ENCODE data around the gene TTC21B.
"Not testable (repeated sequence)": the region's sequence is repeated elsewhere in the genome, so short reads cannot be mapped to it uniquely, and the experiment has no call there.

The TTC21B gene

DNA sequence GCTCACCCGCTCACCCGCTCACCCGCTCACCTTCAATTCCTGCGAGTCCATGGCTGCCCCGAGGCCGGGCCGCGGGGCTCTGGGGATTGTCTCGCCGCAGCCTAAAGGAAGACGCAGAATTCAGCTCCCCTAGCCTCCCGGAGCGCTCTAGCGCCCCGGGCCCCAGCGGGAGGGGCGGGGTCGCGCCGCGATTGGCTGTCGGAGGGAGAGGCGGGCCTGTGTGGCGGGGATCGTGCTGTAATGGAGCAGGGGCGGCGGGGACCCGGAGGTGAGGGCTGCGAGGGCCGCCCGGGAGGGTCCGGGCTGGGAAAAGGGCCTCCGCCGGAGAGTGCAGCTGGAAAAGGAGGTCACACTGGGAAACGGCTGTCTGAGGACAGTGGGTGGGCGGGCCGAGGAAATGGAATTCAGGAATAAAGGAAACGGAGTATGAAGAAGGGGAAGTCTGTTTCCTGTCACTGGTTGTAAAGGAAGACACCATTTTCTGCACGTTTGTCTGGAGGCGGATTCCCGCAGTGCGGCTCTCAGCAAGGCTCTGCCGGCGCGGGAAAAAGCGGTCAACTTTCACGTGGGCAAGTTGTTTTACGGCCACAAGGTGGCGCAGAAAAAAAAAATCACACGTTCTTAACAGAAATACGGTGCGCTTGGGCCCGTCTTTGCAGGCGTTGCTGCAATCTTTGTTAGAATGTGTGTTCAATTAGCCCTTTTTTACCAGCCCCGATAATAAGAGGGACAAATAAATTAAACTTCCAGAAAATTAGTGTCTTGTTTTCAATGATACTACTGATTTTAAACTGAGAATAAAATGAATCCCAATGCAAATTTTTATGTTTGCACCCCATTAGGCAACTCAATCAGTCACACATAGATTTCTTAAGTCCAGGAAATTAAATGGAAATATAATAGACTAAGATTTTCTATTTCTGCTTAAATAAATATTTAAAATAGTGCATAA is at the start of gene TTC21B:
Gene TTC21B, minus strand, starts transcription at position 122 of the 952 bp plus-strand sequence. Its CDS starts 71 bp downstream, at position 51.
- DNase-seq, result peak; percentile 77

- no peak for DNase-seq
Observed at GRCh38 chr2:166000401-166000800, 46.8 kb upstream of the TTC21B start.

- no peak for DNase-seq
Observed at GRCh38 chr2:165990846-165991245, 37.3 kb upstream of the TTC21B start.

DNA sequence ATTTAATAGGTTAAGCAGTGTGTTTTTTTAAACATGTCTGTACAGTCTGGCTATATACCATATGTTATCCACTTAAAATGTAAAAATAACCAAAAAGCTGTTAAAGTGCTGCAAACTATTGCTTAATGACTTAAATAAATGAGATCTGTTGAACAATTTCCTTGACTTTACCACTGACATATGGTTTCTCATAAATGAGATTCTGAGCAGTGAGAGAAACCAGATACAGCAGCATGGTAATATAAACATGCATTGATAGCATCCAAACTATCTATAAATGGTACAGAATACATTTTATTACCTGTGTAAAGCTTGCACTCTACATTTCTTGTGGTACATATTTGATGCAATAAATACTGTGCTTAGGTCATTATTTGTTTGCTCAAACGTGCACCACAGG is 36.3 kb upstream of the TTC21B start:
- DNase-seq, result no peak

DNA sequence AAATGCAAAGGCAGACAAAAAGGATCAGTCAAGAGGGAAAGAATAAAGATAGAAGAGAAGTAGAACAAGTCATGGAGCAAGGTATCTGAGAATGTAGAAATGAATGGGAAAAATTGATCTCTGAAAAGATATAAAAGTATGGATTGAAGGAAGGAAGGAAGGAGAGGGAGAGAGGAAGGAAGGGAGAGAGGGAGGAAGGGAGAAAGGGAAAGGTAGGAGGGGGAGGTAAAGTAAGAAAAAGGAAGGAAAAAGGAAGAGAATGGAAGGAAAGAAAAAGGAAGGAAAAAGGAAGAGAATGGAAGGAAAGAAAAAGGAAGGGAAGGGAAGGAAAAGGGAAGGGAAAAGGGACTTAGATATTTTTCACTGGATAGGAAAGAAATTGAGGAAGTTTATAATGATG is 31.5 kb upstream of the TTC21B start:
- DNase-seq, result no peak

DNA sequence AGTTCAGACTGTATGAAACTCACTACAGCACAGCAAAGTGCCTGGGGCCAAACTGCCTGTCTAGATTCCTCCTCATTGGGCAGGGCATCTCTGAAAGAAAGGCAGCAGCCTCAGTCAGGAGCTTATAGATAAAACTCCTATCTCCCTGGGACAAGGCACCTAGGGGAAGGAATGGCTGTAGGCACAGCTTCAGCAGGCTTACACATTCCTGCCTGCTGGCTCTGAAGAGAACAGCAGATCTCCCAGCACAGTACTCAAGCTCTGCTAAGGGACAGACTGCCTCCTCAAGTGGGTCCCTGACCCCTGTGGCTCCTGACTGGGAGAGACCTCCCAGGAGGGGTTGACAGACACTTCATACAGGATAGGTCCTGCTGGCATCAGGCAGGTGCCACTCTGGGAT is 18.6 kb upstream of the TTC21B start:
- DNase-seq, result not testable (repeated sequence)

DNA sequence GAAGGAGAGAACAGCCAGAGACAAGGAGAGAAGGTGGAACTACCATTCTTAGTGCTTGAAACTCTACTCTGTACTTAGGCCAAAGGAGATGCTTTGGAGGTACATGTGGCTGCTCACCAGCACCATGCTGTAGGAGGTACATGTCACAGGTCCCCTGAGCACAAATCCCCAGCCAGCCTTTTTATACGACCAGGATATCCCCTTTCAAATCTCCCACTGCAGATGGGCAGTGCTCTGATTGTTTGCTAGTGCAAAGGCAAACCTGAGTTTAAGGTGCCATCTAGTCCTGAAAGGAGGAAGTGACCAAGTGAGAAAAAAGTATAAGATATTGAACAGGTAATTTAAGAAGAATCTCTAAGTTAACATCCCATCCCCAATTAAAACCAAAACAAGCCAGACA is 17.1 kb upstream of the TTC21B start:
- DNase-seq, result no peak

DNA sequence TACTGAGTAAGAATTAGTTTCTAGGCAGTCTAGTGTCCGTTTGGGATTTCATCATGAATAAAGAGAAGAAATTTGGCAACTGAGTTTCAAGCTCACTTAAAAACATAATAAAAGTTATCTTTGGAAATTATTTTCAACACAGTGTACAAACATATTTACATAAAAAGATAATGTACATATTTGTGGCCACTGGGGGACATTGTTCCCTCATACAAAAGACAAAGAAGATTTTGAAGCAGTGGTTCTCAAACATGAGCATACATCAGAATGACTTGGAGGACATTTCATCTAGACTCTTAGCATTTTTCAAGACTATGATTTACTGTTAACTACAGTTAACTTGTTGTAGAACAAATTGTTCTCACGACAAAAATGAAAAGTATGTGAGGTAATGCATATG is 15.7 kb upstream of the TTC21B start:
- DNase-seq, result no peak

- DNase-seq, result no peak
Observed at GRCh38 chr2:165967746-165968145, 14.2 kb upstream of the TTC21B start.

DNA sequence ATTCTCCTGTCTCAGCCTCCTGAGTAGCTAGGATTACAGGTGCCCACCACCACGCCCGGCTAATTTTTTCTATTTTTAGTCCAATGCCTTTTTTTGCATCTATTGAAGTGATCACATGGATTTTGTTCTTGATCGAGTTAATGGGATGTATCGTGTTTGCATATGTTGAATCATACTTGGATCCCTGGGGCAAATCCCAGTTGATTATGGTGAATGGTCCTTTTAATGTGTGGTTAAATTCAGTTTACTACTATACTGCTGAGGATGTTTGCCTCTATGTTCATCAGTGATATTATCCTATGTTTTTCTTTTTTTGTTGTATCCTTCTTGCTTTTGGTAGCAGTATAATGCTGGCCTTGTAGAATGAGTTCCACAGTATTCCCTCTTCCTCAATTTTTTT is 8.2 kb upstream of the TTC21B start:
- no peak for DNase-seq

DNA sequence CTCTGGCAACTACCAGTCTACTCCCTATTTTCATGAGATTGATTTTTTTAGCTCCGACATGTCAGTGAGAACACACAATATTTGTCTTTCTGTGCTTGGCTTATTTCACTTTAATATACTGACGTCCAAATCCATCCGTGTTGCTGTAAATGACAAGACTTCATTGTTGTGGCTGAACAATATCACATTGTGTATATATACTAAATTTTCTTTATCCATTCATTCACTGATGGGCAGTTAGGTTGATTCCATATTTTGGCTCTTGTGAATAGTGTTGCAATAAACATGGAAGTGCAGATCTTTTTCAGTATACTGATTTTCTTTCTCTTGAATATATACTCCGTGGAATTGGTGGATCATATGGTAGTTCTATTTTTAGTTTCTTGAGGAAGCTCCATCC is 5.8 kb upstream of the TTC21B start:
- DNase-seq, result no peak

DNA sequence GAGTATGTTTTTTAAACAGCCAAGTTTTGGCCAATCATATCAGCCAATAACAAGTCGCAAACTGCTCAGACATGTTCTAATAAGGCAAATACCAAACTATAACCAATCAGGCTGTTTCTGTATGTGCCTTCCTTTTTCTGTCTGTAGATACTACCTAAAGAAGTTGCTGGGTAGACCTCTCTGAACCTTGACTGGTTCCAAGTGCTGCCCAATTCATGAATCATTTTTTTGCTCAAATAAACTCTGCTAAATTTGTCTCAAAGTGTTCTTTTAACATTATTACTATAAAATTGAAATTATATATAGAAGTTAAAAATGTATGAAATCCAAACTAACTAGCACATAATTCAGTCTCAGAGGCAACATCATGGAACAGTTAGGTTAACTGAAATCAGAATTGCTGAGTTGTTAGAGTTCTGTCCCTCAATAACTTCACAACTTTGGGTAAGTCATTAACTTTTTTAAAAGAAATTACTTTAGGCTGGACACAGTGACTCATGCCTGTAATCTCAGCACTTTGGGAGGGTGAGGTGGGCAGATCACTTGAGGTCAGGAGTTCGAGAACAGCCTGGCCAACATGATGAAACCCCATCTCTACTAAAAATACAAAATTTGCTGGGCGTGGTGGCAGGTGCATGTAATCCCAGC is 4.9 kb upstream of the TTC21B start:
- no peak for DNase-seq

GRCh38 chr2:165957030-165957675 is 3.6 kb upstream of the TTC21B start:
- DNase-seq, result no peak

- DNase-seq, result no peak
Observed at GRCh38 chr2:165953306-165953654, 296 bp downstream of the TTC21B start.

- no peak for DNase-seq
Observed at GRCh38 chr2:165952741-165953211, 800 bp downstream of the TTC21B start.

DNA sequence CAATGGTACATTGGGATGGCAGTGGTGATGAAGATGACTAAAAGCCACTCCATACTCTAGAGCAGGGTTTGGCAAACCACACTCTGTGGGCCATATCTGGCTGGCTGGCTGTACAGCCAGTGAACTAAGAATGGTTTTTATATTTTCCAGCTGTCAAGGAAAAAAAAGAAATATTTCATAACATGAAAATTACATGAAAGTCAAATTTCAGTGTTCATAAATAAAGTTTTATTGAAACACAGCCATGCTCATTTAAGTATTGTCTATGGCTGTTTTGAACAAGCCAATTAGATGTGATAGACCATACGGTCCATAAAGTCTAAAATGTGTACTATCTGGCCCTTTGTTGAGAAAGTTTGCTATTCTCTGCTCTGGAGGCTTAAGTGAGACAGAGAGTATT is 1.5 kb downstream of the TTC21B start:
- no peak for DNase-seq

DNA sequence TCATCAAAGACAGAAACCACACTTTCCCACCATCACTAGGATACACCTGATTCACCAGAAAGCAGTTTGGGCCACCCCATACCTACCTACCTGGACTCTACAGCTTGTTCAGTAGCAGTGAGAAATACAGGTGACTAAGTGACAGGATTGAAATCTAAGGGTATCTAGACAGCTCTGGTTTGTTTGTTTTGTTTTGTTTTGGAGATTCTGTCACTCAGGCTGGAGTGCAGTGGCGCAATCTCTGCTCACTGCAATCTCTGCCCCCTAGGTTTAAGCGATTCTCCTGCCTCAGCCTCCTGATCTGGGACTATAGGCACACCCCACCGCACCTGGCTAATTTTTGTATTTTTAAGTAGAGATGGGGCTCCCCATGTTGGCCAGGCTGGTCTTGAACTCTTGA is 3.1 kb downstream of the TTC21B start:
- DNase-seq, result no peak

DNA sequence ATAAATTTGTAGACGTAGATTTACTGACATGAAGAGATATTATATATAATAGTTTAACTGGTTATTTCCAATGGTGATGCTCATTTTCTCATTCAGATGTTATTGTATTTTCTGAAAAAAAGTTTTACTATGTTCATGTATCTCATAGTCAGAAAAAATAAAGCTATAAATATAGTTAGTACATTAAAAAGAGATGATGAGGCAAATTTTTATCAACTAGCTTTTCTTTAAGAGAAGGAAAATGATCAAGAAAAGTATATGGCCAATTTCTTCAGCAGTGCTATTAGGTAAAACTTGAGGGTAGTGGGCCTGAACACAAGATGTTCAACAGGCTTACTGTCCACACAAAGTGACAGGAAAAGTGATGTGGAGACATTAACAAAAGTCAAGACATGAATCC is 11.7 kb downstream of the TTC21B start:
- DNase-seq, result no peak

- no peak for DNase-seq
Observed at GRCh38 chr2:165938237-165938636, 15.3 kb downstream of the TTC21B start.

DNA sequence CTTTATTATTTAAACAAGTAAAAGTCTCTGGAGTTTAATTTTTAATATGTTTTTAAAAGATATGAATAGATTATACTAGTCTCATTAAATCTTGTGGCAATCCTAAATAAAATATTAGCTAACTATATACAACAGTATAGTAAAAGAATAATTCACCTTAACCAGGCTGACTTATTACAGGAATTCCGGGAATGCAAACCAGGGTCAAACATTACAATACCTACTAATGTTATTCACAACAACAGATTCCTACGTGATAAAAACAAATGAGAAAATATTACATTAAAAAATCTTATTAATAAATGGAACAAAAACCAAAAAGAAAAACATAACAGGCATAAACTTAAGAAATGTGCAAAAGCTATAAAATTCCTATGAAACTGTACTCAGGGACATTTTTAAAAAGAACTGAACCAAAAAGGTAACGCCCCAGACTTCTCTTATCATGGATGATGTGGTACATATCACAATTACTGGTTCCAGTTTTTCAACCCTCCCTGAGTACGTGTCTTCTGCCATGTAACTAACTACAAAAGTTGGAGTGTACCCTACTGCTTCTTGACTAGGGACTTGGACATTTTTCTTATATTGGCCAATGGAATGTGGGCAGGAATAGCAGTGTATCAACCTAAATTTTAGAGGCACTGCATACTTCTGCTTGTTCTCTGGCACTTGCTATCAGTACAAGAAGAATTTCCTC is 20.2 kb downstream of the TTC21B start:
- no peak for DNase-seq

DNA sequence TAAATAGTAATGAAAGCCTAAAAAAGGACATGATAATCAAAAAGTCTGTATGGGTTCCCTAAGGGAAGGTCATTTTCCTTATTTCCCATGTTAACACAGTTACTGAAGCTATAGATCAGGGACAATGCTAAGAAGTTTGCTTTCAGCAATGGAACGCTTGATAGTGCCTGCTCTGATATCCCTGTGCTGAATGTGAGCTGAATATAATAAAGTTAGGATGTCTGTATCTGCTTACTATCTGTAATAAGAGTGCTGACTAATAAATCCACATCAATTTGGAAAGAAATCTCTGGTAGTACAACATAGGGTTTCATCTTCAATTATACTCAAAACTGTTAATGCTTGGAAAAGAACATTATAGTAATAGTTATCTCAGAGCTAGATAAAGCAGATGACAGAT is 25.8 kb downstream of the TTC21B start:
- no peak for DNase-seq

DNA sequence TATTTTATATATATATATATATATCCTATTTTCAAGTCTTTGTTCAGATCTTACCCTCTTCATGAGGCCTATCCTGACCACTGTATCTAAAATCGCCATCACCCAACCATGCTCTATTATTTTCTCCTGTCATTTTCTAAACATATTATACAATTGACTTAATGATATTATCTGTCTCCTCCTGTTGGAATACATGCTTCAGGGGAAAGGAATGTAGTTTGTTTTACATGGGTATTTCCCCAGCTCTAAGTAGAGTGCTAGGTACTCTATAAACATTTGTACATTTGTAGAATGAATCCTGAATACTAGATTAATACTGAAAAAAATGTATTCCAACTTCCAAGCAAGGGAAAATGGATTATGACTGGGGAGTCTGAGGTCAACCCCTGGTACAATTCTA is 26.2 kb downstream of the TTC21B start:
- no peak for DNase-seq

GRCh38 chr2:165924946-165925345 is 28.6 kb downstream of the TTC21B start:
- DNase-seq, result no peak
